Stimulated activated CD8-positive, alpha-beta memory T cell treated with anti-CD3 and anti-CD28 coated beads, Interleukin-15, amount 100 ng/mL, for 48 hours (primary cell): ENCODE data around the gene CSNK1A1L.

Experiments used
- DNase-seq, 2 donors: peaks; one replicate each; pipeline ENCODE4 v3.0.0-alpha.2; 2020; ENCODE audit warnings: low read depth in 2 of 2

CSNK1A1L gene

DNA sequence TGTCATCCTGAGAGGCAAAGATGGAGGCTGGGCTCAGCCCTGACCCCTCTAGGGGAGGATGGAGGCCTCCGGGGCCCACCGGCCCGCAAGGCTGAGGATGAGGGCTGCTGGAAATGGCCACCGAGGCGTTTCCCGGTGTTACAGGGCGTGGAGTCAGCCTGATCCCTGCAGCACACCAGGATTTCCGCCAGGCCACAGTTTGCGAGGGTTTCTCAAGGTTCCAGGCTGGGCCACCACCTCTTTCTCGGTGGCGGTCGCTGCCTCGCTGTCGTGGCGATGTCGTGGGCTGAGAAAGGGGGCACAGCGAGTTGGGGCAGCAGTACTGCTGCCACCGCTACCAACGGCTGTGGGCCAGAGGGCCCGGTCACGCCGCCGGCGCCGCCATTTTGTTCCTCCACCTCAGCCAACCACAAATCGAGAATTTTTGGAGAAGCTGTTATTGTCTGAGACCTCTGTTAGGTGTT lies at the start of gene CSNK1A1L:
TSS of gene CSNK1A1L (minus strand) at position 414 of the 464 bp plus-strand sequence. CDS start at position 6, 408 bp downstream.
- DNase-seq = no peak

GRCh38 chr13:37149380-37149779 lies 43.9 kb upstream of the CSNK1A1L start:
- no peak for DNase-seq

GRCh38 chr13:37148501-37148900 lies 43.0 kb upstream of the CSNK1A1L start:
- DNase-seq = no peak

DNA sequence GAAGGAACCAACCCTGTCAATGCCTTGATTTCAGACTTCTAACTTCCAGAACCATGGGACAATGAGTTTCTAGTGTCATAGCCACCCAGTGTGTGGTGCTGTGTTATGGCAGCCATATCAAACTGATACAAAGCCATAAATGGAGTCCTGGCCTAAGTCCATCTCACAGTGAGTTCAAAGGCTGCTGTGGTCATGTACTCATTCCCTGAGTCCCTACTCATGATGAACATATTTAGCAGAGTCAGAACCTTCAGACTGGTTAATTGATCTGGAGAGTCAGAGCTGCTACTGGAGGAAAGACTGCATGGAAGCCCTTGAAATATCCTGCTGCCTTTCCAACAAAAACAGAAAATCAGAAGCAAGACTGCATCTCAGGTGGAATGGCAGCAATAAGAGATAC lies 39.2 kb upstream of the CSNK1A1L start:
- DNase-seq = no peak

- DNase-seq = no peak
Observed at GRCh38 chr13:37143911-37144310, 38.4 kb upstream of the CSNK1A1L start.

- DNase-seq = no peak
Observed at GRCh38 chr13:37142877-37143276, 37.4 kb upstream of the CSNK1A1L start.

- DNase-seq = no peak
Observed at GRCh38 chr13:37141011-37141410, 35.5 kb upstream of the CSNK1A1L start.

DNA sequence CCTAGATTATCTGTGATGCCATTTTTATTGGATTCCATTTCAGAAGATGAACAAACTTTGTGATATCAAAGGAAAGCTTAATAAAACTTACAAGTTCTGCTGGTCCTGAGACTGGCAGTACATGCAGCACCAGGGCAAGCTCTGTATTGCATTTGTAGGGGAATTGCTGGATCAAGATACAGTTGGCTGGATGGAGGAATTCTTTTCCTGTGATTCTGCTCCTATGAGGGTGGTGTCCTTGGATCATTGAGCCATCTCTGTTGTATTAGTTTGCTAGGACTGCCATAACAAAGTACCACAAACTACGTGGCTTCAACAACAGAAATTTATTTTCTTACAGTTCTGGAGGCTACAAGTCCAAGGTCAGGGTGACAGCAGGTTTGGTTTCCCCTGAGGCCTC lies 33.9 kb upstream of the CSNK1A1L start:
- DNase-seq = no peak

DNA sequence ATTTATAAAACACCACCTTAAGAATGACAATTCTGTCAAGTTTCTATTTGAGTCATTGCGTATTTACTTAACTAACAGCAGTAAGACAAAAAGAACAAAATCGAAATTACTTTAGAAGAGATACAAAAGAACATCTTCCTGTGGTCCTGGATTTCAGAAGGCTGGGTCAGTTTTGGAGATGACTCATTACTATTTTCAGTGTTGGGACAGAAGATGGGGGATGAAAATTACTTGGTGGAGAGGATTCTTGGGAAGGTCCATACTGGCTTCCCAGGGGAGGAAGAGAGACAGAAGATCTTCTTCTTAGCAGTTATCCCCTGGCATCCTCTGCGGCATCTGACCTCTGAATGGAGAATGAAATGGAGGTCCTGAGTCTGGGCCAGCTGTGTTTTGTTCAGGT lies 33.5 kb upstream of the CSNK1A1L start:
- no peak for DNase-seq

DNA sequence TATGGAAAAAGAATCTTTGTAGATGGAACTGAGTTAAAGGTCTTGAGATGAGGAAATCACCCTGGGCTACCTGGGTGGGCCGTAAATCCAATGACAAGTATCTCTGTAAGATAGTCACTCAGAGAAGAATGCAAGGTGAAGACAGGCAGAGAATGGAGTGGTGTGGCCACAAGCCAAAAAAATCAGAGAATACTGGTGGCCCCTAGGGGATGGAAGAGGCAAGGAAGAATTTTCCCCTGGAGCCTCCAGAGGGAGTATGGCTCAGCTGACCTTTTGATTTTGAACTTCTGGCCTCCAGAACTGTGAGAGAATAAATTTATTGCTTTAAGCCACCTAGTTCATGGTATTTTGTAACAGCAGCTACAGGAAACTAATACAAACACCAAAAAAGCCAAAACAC lies 32.7 kb upstream of the CSNK1A1L start:
- DNase-seq = no peak

GRCh38 chr13:37136633-37137032 lies 31.2 kb upstream of the CSNK1A1L start:
- no peak for DNase-seq

DNA sequence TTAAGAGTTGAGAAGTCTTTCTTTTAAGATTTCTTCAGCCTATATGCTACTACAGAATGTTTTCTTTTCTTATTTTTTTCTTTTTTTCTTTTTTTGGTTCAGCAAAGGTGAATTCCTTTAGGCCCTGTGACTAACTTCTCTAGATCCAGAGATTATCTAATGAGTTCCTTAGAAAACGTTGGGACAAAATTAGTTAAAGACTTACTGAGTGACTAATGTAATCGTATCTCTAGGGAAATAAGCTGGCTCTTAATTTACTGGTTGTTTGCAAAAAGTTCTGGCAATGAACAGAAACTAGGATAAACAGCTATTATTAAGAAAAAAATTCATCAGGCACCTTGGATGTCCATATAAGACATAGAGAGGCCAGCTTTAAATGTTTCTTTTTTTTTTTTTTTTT lies 30.7 kb upstream of the CSNK1A1L start:
- no peak for DNase-seq

GRCh38 chr13:37134411-37135041 lies 29.1 kb upstream of the CSNK1A1L start:
- DNase-seq = no peak

DNA sequence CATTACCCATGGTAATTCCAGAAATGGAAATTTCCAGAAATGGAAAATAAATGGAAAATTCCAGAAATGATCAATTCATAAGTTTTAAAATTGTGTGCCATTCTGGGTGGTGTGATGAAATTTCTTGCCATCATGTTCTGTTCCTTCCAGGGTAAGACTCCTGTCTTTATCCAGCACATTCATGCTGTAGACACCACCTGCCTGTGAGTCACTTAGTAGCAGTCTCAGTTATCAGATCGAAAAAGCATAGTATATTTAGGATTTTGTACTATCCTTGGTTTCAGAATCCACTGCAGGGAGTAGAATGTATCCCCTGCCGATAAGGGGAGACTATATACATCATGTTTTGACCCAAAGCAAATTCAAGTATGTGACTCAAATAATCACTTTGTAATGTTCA lies 26.7 kb upstream of the CSNK1A1L start:
- no peak for DNase-seq

- no peak for DNase-seq
Observed at GRCh38 chr13:37131092-37131491, 25.6 kb upstream of the CSNK1A1L start.

DNA sequence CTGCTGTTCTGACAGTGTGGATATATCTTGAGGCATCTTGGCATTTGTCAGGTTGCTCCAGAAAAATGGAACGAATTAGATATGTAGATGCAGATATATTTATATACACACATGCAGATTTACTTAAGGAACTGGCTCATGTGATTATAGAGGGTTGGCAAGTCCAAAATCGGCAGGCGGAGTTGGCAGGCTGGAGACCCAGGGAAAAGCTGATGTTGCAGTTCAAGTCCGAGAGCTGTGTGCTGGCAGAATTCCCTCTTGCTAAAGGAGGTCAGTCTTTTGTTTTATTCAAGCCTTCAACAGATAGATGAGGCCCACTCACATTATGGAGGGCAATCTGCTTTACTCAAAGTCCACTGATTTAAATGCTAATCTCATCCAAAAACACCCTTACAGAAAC lies 24.4 kb upstream of the CSNK1A1L start:
- DNase-seq = no peak

- DNase-seq = no peak
Observed at GRCh38 chr13:37127691-37128241, 22.3 kb upstream of the CSNK1A1L start.

DNA sequence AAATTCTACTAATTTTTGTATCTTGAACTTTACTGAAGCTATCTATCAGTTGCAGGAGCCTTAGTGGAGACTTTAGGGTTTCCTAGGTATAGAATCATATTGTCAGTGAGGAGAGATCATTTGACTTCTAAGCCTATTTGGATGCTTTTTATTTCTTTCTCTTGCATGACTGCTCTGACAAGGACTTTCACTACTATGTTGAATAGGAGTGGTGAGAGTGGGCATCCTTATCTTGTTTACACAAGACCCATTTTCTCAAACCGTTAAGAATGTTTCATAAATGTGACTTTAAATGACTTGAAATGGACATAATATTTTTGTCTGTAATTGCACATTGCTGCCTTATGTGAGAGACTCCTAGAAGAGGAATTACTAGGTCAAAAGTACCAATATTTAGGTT lies 17.9 kb upstream of the CSNK1A1L start:
- DNase-seq = no peak

- DNase-seq = no peak
Observed at GRCh38 chr13:37118016-37118415, 12.6 kb upstream of the CSNK1A1L start.

GRCh38 chr13:37114250-37114649 lies 8.8 kb upstream of the CSNK1A1L start:
- DNase-seq = no peak

DNA sequence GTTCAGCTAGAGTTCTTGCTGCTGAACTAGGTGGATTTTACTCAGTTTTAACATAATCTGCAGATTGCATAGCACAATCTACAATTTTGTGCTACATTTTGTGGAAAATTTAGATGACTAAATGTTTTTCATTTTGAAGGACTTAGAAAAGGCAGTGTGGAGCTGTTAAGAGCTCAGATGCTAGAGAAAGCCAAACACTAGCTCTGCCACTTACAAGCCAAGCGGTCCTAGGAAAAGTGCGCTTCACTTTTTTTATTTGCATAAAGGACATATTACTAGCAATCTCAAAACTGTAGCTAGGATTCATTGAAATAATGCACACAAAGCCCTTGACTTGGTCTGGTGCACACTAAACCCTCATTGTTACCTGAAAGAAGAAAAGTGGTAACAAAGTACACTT lies 8.1 kb upstream of the CSNK1A1L start:
- no peak for DNase-seq

GRCh38 chr13:37109051-37109678 lies 3.7 kb upstream of the CSNK1A1L start:
- DNase-seq = no peak

DNA sequence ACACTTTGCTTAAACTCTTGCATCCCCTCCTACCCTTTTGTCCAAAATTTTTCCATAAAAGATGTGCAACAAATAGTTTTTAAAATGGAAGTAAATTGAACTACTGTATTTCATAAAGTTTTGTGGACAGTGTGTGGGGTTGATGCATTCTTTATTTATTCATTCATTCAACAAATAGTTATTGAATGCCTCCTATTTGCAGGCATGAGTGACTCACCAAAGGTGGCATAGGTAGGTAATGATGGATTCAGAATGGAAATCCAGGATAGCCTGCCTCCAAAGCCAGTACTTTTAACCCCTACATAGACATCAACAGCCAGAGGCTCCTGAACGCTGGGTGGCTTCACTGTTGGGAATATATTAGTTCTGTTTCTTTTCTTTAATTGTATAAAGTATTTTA lies 2.4 kb upstream of the CSNK1A1L start:
- no peak for DNase-seq
